ENCODE results near the gene ADD3. TPM values are rescaled to one million over a fixed set of nuclear protein-coding genes. Genes with fewer than 3 reads are reported as not detected.

ADD3 gene
- total and polyA plus RNA-seq, 2 of the 13 experiments (the other 11 are each of a cell fraction or from before 2014, with no cell fraction given) = 44.7 to 57.5 TPM

DNA sequence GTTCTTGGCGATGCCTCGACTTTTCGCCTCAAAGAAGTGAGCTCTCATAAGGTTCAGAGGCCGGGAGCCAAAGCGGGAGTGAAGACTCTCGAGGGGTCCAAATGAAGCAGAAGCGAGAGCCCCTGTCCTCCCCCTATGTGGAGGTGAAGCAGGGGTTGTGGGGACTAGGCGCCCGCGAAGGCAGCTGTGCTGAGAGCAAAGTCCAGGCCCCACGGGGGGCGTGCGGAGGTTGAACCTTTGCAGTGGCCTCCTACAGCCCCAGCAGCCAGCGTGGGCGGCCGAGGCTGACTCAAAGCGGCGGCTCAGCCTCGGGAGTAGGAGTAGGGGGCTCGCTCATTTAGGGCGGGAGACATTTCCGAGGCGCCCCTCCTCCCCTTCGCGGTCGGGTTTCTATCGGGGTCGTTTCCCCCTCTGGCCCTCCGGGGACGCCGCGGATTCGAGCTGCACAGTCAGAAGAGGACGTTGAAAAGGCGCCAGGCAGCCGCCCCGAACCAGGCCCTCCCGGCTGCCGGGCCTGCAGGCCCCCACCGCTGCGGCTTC, 553 bp upstream of the ADD3 start (continued):
- TF ChIP-seq NR2F2 (IDR thresholded peaks at IDR 0.05; ENCODE audit: borderline replicate concordance, low read depth) = peak; percentile 25; the same call in 1 of the 2 replicates
- TF ChIP-seq ZNF562 (CRISPR knock-in tag; IDR thresholded peaks at IDR 0.05; ENCODE audit: borderline replicate concordance) = no peak
- TF ChIP-seq, protein P1, sequence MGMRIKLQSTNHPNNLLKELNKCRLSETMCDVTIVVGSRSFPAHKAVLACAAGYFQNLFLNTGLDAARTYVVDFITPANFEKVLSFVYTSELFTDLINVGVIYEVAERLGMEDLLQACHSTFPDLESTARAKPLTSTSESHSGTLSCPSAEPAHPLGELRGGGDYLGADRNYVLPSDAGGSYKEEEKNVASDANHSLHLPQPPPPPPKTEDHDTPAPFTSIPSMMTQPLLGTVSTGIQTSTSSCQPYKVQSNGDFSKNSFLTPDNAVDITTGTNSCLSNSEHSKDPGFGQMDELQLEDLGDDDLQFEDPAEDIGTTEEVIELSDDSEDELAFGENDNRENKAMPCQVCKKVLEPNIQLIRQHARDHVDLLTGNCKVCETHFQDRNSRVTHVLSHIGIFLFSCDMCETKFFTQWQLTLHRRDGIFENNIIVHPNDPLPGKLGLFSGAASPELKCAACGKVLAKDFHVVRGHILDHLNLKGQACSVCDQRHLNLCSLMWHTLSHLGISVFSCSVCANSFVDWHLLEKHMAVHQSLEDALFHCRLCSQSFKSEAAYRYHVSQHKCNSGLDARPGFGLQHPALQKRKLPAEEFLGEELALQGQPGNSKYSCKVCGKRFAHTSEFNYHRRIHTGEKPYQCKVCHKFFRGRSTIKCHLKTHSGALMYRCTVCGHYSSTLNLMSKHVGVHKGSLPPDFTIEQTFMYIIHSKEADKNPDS (CRISPR knock-in tag; IDR thresholded peaks at IDR 0.05) = no peak
- TF ChIP-seq, protein P2, sequence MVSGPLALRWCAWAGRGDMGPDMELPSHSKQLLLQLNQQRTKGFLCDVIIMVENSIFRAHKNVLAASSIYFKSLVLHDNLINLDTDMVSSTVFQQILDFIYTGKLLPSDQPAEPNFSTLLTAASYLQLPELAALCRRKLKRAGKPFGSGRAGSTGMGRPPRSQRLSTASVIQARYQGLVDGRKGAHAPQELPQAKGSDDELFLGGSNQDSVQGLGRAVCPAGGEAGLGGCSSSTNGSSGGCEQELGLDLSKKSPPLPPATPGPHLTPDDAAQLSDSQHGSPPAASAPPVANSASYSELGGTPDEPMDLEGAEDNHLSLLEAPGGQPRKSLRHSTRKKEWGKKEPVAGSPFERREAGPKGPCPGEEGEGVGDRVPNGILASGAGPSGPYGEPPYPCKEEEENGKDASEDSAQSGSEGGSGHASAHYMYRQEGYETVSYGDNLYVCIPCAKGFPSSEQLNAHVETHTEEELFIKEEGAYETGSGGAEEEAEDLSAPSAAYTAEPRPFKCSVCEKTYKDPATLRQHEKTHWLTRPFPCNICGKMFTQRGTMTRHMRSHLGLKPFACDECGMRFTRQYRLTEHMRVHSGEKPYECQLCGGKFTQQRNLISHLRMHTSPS (CRISPR knock-in tag; IDR thresholded peaks at IDR 0.05; ENCODE audit: low read depth) = no peak
- TF ChIP-seq, protein P3, sequence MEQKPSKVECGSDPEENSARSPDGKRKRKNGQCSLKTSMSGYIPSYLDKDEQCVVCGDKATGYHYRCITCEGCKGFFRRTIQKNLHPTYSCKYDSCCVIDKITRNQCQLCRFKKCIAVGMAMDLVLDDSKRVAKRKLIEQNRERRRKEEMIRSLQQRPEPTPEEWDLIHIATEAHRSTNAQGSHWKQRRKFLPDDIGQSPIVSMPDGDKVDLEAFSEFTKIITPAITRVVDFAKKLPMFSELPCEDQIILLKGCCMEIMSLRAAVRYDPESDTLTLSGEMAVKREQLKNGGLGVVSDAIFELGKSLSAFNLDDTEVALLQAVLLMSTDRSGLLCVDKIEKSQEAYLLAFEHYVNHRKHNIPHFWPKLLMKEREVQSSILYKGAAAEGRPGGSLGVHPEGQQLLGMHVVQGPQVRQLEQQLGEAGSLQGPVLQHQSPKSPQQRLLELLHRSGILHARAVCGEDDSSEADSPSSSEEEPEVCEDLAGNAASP (CRISPR knock-in tag; IDR thresholded peaks at IDR 0.05; ENCODE audit: borderline replicate concordance) = no peak
- no peak for TF ChIP-seq ZBTB8A (CRISPR knock-in tag; IDR thresholded peaks at IDR 0.05; ENCODE audit: borderline replicate concordance, low read depth)
- no peak for TF ChIP-seq MTF2 (CRISPR knock-in tag; IDR thresholded peaks at IDR 0.05; ENCODE audit: borderline replicate concordance)
- no peak for TF ChIP-seq KDM1A (CRISPR knock-in tag; IDR thresholded peaks at IDR 0.05)
- no peak for TF ChIP-seq GPN1 (CRISPR knock-in tag; IDR thresholded peaks at IDR 0.05; ENCODE audit: borderline replicate concordance)
- TF ChIP-seq CENPX (CRISPR knock-in tag; IDR thresholded peaks at IDR 0.05) = no peak
- TF ChIP-seq, protein P4, sequence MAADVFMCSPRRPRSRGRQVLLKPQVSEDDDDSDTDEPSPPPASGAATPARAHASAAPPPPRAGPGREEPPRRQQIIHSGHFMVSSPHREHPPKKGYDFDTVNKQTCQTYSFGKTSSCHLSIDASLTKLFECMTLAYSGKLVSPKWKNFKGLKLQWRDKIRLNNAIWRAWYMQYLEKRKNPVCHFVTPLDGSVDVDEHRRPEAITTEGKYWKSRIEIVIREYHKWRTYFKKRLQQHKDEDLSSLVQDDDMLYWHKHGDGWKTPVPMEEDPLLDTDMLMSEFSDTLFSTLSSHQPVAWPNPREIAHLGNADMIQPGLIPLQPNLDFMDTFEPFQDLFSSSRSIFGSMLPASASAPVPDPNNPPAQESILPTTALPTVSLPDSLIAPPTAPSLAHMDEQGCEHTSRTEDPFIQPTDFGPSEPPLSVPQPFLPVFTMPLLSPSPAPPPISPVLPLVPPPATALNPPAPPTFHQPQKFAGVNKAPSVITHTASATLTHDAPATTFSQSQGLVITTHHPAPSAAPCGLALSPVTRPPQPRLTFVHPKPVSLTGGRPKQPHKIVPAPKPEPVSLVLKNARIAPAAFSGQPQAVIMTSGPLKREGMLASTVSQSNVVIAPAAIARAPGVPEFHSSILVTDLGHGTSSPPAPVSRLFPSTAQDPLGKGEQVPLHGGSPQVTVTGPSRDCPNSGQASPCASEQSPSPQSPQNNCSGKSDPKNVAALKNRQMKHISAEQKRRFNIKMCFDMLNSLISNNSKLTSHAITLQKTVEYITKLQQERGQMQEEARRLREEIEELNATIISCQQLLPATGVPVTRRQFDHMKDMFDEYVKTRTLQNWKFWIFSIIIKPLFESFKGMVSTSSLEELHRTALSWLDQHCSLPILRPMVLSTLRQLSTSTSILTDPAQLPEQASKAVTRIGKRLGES (CRISPR knock-in tag; IDR thresholded peaks at IDR 0.05; ENCODE audit: borderline replicate concordance) = peak; percentile 69; the same call in 1 of the 2 replicates
- 0 out of 2 replicates have a peak, but pooled peaks have one; percentile 38 for TF ChIP-seq ZNF703 (CRISPR knock-in tag; IDR thresholded peaks at IDR 0.05; ENCODE audit: borderline replicate concordance)
- 0 out of 2 replicates have a peak, but pooled peaks have one; percentile 35 for TF ChIP-seq ZBTB38 (CRISPR knock-in tag; IDR thresholded peaks at IDR 0.05)
- TF ChIP-seq NONO (IDR thresholded peaks at IDR 0.05) = no peak
- no peak for TF ChIP-seq NONO (CRISPR knock-in tag; conservative IDR thresholded peaks at IDR 0.05)
- TF ChIP-seq TAF15 (IDR thresholded peaks at IDR 0.05; ENCODE audit: low read depth, low read length, poor library complexity, severe bottlenecking) = peak; percentile 37
- TF ChIP-seq, protein P5, sequence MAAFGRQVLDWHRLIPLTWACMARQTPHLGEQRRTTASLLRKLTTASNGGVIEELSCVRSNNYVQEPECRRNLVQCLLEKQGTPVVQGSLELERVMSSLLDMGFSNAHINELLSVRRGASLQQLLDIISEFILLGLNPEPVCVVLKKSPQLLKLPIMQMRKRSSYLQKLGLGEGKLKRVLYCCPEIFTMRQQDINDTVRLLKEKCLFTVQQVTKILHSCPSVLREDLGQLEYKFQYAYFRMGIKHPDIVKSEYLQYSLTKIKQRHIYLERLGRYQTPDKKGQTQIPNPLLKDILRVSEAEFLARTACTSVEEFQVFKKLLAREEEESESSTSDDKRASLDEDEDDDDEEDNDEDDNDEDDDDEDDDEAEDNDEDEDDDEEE (CRISPR knock-in tag; IDR thresholded peaks at IDR 0.05) = no peak
- TF ChIP-seq HMG20A (CRISPR knock-in tag; IDR thresholded peaks at IDR 0.05; ENCODE audit: borderline replicate concordance) = no peak
- TF ChIP-seq ZNF20 (CRISPR knock-in tag; IDR thresholded peaks at IDR 0.05) = no peak

Measured in HepG2 (cell line).